ENCODE results near the gene C21orf58. TPM values are rescaled to one million over a fixed set of nuclear protein-coding genes. Genes with fewer than 3 reads are reported as not detected.
A peak's percentile ranks its signal among the peaks of the same experiment; 100 is the strongest.
"Not testable (repeated sequence)": the region's sequence is repeated elsewhere in the genome, so short reads cannot be mapped to it uniquely, and the experiment has no call there.

C21orf58 gene
- polyA plus RNA-seq, 4 donors: 9.6 to 13.3 (median 10.9) TPM

- no peak for DNase-seq (ENCODE audit: low read depth in 4 of 4, low spot score in 3 of 4)
Observed at GRCh38 chr21:46325073-46325912, 1.6 kb upstream of the C21orf58 start.

GRCh38 chr21:46324390-46325072, 861 bp upstream of the C21orf58 start:
- DNase-seq (ENCODE audit: low read depth in 4 of 4, low spot score in 3 of 4): peak; percentile 58 to 73 (median 65)

GRCh38 chr21:46323227-46323709, 402 bp downstream of the C21orf58 start:
- no peak for DNase-seq (ENCODE audit: low read depth in 4 of 4, low spot score in 3 of 4)

GRCh38 chr21:46322351-46323226, 1.1 kb downstream of the C21orf58 start:
- no peak for DNase-seq (ENCODE audit: low read depth in 4 of 4, low spot score in 3 of 4)

- no peak for DNase-seq (ENCODE audit: low read depth in 4 of 4, low spot score in 3 of 4)
Observed at GRCh38 chr21:46320331-46320801, 3.3 kb downstream of the C21orf58 start.

- DNase-seq (ENCODE audit: low read depth in 4 of 4, low spot score in 3 of 4): no peak
Observed at GRCh38 chr21:46319186-46319585, 4.5 kb downstream of the C21orf58 start.

GRCh38 chr21:46318464-46318845, 5.2 kb downstream of the C21orf58 start:
- no peak for DNase-seq (ENCODE audit: low read depth in 4 of 4, low spot score in 3 of 4)

- DNase-seq (ENCODE audit: low read depth in 4 of 4, low spot score in 3 of 4): no peak
Observed at GRCh38 chr21:46317710-46318463, 5.8 kb downstream of the C21orf58 start.

- DNase-seq (ENCODE audit: low read depth in 4 of 4, low spot score in 3 of 4): no peak
Observed at GRCh38 chr21:46316708-46317324, 6.9 kb downstream of the C21orf58 start.

- DNase-seq (ENCODE audit: low read depth in 4 of 4, low spot score in 3 of 4): no peak
Observed at GRCh38 chr21:46314441-46315020, 9.1 kb downstream of the C21orf58 start.

- no peak for DNase-seq (ENCODE audit: low read depth in 4 of 4, low spot score in 3 of 4)
Observed at GRCh38 chr21:46312949-46313348, 10.7 kb downstream of the C21orf58 start.

- DNase-seq (ENCODE audit: low read depth in 4 of 4, low spot score in 3 of 4): no peak
Observed at GRCh38 chr21:46311568-46311967, 12.1 kb downstream of the C21orf58 start.

GRCh38 chr21:46310260-46310659, 13.4 kb downstream of the C21orf58 start:
- DNase-seq (ENCODE audit: low read depth in 4 of 4, low spot score in 3 of 4): not testable (repeated sequence)

GRCh38 chr21:46308431-46308830, 15.2 kb downstream of the C21orf58 start:
- DNase-seq (ENCODE audit: low read depth in 4 of 4, low spot score in 3 of 4): no peak

- DNase-seq (ENCODE audit: low read depth in 4 of 4, low spot score in 3 of 4): no peak
Observed at GRCh38 chr21:46307625-46308024, 16.0 kb downstream of the C21orf58 start.

GRCh38 chr21:46304955-46305354, 18.7 kb downstream of the C21orf58 start:
- no peak for DNase-seq (ENCODE audit: low read depth in 4 of 4, low spot score in 3 of 4)

- DNase-seq (ENCODE audit: low read depth in 4 of 4, low spot score in 3 of 4): no peak
Observed at GRCh38 chr21:46304437-46304836, 19.2 kb downstream of the C21orf58 start.

GRCh38 chr21:46301759-46302158, 21.9 kb downstream of the C21orf58 start:
- DNase-seq (ENCODE audit: low read depth in 4 of 4, low spot score in 3 of 4): no peak

- no peak for DNase-seq (ENCODE audit: low read depth in 4 of 4, low spot score in 3 of 4)
Observed at GRCh38 chr21:46299167-46299566, 24.5 kb downstream of the C21orf58 start.
